ENCODE data around the gene TRIM72. TPM values are rescaled to one million over a fixed set of nuclear protein-coding genes. Genes with fewer than 3 reads are reported as not detected.

The TRIM72 gene
- total and polyA plus RNA-seq, 2 of the 8 experiments (the other 6 are each of a cell fraction or from before 2014, with no cell fraction given) = 0.57 to 2.1 TPM

GRCh38 chr16:31216422-31217135, 2.7 kb downstream of the TRIM72 start, which contains the start of gene PYDC1 (continued):
- TF ChIP-seq SIN3A (conservative IDR thresholded peaks at IDR 0.05 in 1 of 2, IDR thresholded peaks at IDR 0.05 in 1 of 2; ENCODE audit: low read depth in 1 of 2, low read length in 2 of 2) = no peak

Data from H1 (cell line).